MM.1S (cell line): ENCODE data around the gene WFIKKN1.

ENCODE experiments used
- DNase-seq: peaks from one replicate; pipeline ENCODE4 v3.0.0-alpha.2; 2015
- H2AFZ ChIP-seq: fragments of 300-600 bp; sonication (generic); 2 replicates; pipeline ENCODE4 v1.6.0; 2016; ENCODE audit warnings: antibody characterized with exemption, low read length
- H3F3A ChIP-seq: fragments of 300-600 bp; sonication (generic); 2 replicates; pipeline ENCODE4 v1.6.1; 2016; ENCODE audit warnings: mild to moderate bottlenecking, antibody characterized with exemption, low read length, moderate library complexity, mixed read lengths; ENCODE audit not compliant: insufficient read depth
- H3K27ac ChIP-seq: fragments of 300-600 bp; sonication (generic); 2 replicates; pipeline ENCODE4 v1.5.1; 2016; ENCODE audit warnings: mild to moderate bottlenecking, low read length
- H3K27me3 ChIP-seq: fragments of 300-600 bp; sonication (generic); replicated peaks from 2 replicates; pipeline ENCODE4 v1.6.0; 2016; ENCODE audit warnings: low read length; ENCODE audit not compliant: insufficient read depth
- H3K36me3 ChIP-seq: fragments of 300-600 bp; sonication (generic); replicated peaks from 2 replicates; pipeline ENCODE4 v1.6.1; 2016; ENCODE audit warnings: mild to moderate bottlenecking, low read length, mixed read lengths; ENCODE audit not compliant: insufficient read depth
- H3K4me1 ChIP-seq: fragments of 300-600 bp; sonication (generic); 2 replicates; pipeline ENCODE4 v1.6.1; 2016; ENCODE audit warnings: low read length, mixed read lengths
- H3K4me2 ChIP-seq: fragments of 300-600 bp; sonication (generic); 2 replicates; pipeline ENCODE4 v1.6.0; 2016; ENCODE audit warnings: low read depth, low read length
- H3K4me3 ChIP-seq: fragments of 300-600 bp; sonication (generic); 2 replicates; pipeline ENCODE4 v1.5.1; 2016; ENCODE audit warnings: low read length, mixed read lengths
- H3K79me2 ChIP-seq: fragments of 300-600 bp; sonication (generic); 2 replicates; pipeline ENCODE4 v1.6.1; 2016; ENCODE audit warnings: mixed run types, low read length, mixed read lengths
- H3K9ac ChIP-seq: fragments of 300-600 bp; sonication (generic); 2 replicates; pipeline ENCODE4 v1.6.1; 2016; ENCODE audit warnings: low read length, mixed read lengths
- H3K9me2 ChIP-seq: fragments of 300-600 bp; sonication (generic); replicated peaks from 2 replicates; pipeline ENCODE4 v1.6.1; 2016; ENCODE audit warnings: mild to moderate bottlenecking, low read length, mixed read lengths; ENCODE audit not compliant: insufficient read depth
- H3K9me3 ChIP-seq: fragments of 300-600 bp; sonication (generic); replicated peaks from 2 replicates; pipeline ENCODE4 v1.6.1; 2016; ENCODE audit warnings: mild to moderate bottlenecking, low read length, mixed read lengths; ENCODE audit not compliant: insufficient read depth
- H4K20me1 ChIP-seq: fragments of 300-600 bp; sonication (generic); 2 replicates; pipeline ENCODE4 v1.6.1; 2016; ENCODE audit warnings: mild to moderate bottlenecking, low read length, moderate library complexity, mixed read lengths; ENCODE audit not compliant: insufficient read depth
- CTCF ChIP-seq: fragments of 300-600 bp; sonication (generic); IDR thresholded peaks from 2 replicates; pipeline ENCODE4 v1.5.1; 2016; ENCODE audit warnings: antibody characterized with exemption, low read length, mixed read lengths
- EZH2 ChIP-seq: fragments of 300-600 bp; sonication (generic); optimal IDR thresholded peaks from 2 replicates; pipeline ENCODE3; 2017; ENCODE audit warnings: low read depth, mild to moderate bottlenecking, antibody characterized with exemption, low read length, mixed read lengths
- EZH2phosphoT487 ChIP-seq: fragments of 300-600 bp; sonication (generic); IDR thresholded peaks from 2 replicates; pipeline ENCODE4 v1.6.1; 2018; ENCODE audit warnings: antibody characterized with exemption, low read length

WFIKKN1 gene

GRCh38 chr16:667113-667779 is 36.5 kb downstream of the WFIKKN1 start:
- H3K9ac ChIP-seq = peak overlapping the region; percentile 12; the same call in 1 of the 2 replicates
- no peak for DNase-seq
- H3K36me3 ChIP-seq = no peaks in the 10 kb centered on the region; the same call in 1 of the 2 replicates
- no peaks in the 10 kb centered on the region for H4K20me1 ChIP-seq
- H3K27me3 ChIP-seq = no peaks in the 10 kb centered on the region
- peak overlapping the region; percentile 29; the same call in 1 of the 2 replicates for H3K4me2 ChIP-seq
- no peaks in the 10 kb centered on the region for H3K9me3 ChIP-seq
- peaks cover 11% of the 10 kb centered on the region; the same call in 1 of the 2 replicates for H3K4me1 ChIP-seq
- no peaks in the 10 kb centered on the region for H3K9me2 ChIP-seq
- H3F3A ChIP-seq = no peaks in the 10 kb centered on the region
- H3K4me3 ChIP-seq = no peak overlapping the region
- peak overlapping the region; percentile 2; the same call in 1 of the 2 replicates for H3K27ac ChIP-seq
- TF ChIP-seq CTCF = no peak
- no peak for TF ChIP-seq EZH2phosphoT487
- no peak for TF ChIP-seq EZH2
- H3K79me2 ChIP-seq = peaks cover 24% of the 10 kb centered on the region
- H2AFZ ChIP-seq = peak overlapping the region; percentile 46

- TF ChIP-seq CTCF (peak; percentile 92), EZH2 (no peak)
- peak; percentile 95 for DNase-seq
- H3K4me1 ChIP-seq = peaks cover 11% of the 10 kb centered on the region; the same call in 1 of the 2 replicates
- no peaks in the 10 kb centered on the region for H4K20me1 ChIP-seq
- no peaks in the 10 kb centered on the region for H3F3A ChIP-seq
- H3K4me2 ChIP-seq = peak within 1 kb of the TSS; percentile 87
- H3K27me3 ChIP-seq = no peaks in the 10 kb centered on the region
- no peaks in the 10 kb centered on the region for H3K9me2 ChIP-seq
- H3K36me3 ChIP-seq = no peaks in the 10 kb centered on the region; the same call in 1 of the 2 replicates
- H3K79me2 ChIP-seq = peaks cover 24% of the 10 kb centered on the region
- H3K9ac ChIP-seq = peak within 1 kb of the TSS; percentile 95
- peak within 1 kb of the TSS; percentile 63 for H2AFZ ChIP-seq
- peak within 1 kb of the TSS; percentile 93 for H3K4me3 ChIP-seq
- H3K9me3 ChIP-seq = no peaks in the 10 kb centered on the region
- H3K27ac ChIP-seq = peak within 1 kb of the TSS; percentile 2; the same call in 1 of the 2 replicates
Measured at GRCh38 chr16:667780-668518, 37.2 kb downstream of the WFIKKN1 start, which contains the start of gene RHOT2. Gene RHOT2 (plus strand): TSS chr16:668132. CDS start chr16:668200, 68 bp downstream.

GRCh38 chr16:668519-669171 is 37.9 kb downstream of the WFIKKN1 start:
- H3K9ac ChIP-seq = peak overlapping the region; percentile 95
- H4K20me1 ChIP-seq = no peaks in the 10 kb centered on the region
- no peaks in the 10 kb centered on the region for H3K9me2 ChIP-seq
- H3K4me1 ChIP-seq = peaks cover 11% of the 10 kb centered on the region; the same call in 1 of the 2 replicates
- no peaks in the 10 kb centered on the region for H3K9me3 ChIP-seq
- H3K27me3 ChIP-seq = no peaks in the 10 kb centered on the region
- TF ChIP-seq EZH2 (no peak), CTCF (no peak), EZH2phosphoT487 (no peak)
- no peaks in the 10 kb centered on the region for H3F3A ChIP-seq
- H3K79me2 ChIP-seq = peaks cover 24% of the 10 kb centered on the region
- no peak overlapping the region for H3K27ac ChIP-seq
- H2AFZ ChIP-seq = peak overlapping the region; percentile 63; the same call in 1 of the 2 replicates
- H3K4me3 ChIP-seq = peak overlapping the region; percentile 93
- DNase-seq = no peak
- no peaks in the 10 kb centered on the region; the same call in 1 of the 2 replicates for H3K36me3 ChIP-seq
- H3K4me2 ChIP-seq = peak overlapping the region; percentile 87
